GM21526 (cell line): Measurements from ENCODE around the gene DTNA.
"Not testable (repeated sequence)": the region's sequence is repeated elsewhere in the genome, so short reads cannot be mapped to it uniquely, and the experiment has no call there.

Experiments used
- ATAC-seq: cut with Tn5 transposase; IDR thresholded peaks from one replicate; pipeline ENCODE4 v1.9.1; 2021; ENCODE audit warnings: moderate library complexity; ENCODE audit not compliant: unreplicated experiment, low FRiP score

The DTNA gene

DNA sequence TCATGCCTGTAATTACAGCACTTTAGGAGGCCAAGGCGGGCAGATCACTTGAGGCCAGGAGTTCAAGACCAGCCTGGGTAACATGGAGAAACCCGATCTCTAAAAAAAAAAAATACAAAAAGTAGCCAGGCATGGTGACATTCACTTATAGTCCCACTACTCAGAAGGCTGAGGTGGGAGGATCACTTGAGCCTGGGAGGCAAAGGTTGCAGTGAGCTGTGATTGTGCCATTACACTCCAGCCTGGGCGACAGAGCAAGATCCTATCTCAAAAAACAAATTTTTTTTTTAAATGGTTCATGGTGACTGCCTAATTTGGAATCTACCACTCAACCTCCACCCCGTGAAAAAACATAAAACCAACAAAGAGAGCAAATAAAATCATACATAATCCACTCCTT, 212.5 kb downstream of the DTNA start:
- not testable (repeated sequence) for ATAC-seq

DNA sequence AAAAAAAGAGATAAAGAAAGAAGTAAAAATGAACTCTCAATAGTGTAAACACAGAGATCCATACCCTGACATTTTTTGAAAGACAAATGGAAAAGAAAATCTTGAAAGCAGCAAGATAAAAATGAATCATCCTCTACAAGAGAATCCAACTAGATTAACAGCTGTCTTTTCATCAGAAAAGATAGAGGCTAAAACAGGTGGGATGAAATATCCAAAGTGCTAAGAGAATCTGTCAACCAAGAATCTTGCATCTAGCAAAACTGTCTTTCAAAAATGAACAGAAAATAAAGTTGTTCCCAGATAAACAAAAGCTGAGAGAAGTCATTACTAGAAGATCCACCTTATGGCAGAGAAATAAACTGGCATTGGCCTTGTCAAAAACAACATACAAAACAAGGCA, 213.8 kb downstream of the DTNA start:
- no peak for ATAC-seq

DNA sequence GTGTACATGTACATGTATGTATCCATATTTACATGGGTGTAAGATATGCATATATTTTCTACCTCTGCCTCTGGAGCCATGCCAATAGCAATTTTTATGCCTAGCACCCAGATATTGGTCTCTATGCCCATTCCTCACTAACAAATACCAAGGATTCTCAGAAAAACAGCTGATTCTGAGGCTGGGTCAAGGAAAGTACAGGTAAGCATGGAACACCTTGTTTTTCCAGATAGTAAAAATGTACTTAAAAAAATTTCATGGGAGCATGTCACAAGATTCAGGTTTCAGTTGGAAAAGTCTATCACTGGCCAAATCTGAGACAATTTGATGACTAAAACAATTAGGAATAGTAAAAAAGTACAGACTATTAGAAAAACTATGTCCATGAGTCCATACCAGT, 216.6 kb downstream of the DTNA start:
- ATAC-seq = no peak

DNA sequence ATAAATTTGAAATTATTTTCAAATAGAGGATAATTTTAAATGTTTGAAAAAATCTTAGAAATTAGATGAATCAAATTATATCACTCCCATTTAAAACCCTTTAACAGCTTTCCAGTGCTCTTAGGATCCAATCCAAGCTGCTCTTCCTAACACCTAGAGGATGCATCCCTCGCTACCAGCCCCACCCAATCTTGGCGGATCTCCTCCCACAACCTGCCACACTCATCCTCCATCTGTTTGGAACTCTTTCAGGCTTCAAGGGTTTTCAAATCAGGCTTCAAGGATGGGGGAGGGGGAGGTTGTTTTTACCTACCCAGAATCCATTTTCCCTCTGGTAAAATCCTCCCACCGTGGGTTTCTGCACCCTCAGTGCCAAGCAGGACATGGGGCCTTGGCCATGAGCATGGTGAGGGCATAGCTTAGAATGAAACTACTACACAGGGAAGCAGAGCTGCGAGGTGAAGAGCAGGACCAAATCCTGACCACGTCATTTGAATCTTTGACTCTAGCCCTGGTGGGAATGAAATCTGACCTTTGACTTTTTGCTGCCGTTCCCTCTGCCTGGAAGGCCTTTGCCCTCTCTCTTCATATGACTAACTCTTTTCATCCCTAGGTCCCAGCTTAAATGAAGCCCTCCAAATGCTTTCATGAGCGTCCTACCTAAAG, 218.1 kb downstream of the DTNA start:
- ATAC-seq = no peak

DNA sequence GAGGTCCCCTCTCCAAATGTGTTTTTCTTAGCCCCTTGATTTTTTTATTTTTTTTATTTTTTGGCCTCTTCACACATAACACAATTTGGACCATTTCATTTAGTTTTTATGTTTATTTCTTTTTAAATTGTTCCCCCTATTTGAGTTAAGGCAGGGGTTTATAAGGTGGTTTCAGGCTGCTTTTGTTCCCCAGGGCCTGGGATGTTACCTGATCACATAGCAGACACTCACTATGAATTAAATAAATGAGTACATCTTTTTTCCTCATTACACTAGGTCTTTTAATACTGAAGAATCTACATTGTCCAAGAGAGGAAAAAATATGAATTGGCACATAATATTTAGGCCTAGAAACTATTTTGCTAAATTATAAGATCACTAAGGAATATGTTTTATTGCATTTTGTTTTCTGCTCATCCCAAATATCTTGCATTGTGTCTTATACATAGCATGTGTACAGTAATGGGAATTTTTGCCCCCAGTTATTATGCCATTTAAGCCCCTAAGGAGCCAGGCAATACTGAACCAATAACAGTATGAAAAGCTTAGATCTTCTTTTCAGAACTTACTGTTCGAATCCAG, 218.7 kb downstream of the DTNA start:
- ATAC-seq = no peak

DNA sequence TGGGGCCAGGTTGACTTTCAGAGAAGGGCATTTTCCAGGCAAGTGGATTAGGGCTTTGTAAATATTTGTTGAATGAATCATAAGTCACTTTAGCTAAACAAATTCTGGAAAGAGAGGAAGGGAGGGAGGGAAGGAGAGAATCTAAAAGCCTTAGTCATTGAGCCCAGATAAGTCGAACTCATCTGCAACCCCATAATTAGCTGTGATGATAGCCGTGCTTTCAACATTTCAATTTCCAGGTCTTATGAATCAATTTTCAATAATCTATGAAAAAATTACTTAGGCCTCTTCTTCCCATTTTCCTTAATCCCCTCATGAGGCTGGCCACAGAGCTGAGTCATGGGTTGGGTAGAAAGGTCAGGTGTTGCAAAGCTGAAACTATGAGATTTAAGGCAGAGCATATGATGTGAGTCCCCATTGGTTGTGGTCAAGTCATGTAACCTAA, 219.3 kb downstream of the DTNA start:
- ATAC-seq = no peak

DNA sequence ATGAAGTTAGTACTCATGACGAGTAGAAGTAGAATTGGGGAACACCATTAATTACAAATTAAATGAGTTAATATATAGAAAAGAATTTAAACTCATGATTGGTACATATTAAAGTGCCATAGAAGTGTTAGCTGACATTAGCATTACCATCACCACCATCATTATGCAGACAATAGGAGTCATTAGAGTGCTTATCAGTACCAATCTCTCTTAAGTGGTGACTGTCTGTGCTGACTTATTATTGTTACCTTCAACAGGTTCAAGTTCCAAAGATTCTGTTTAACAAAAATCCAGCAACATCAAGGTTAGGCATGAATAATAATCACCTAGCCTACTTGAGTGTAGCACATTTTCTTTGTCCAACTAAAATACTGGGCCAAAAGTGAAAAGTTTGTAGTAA, 222.3 kb downstream of the DTNA start:
- ATAC-seq = no peak

DNA sequence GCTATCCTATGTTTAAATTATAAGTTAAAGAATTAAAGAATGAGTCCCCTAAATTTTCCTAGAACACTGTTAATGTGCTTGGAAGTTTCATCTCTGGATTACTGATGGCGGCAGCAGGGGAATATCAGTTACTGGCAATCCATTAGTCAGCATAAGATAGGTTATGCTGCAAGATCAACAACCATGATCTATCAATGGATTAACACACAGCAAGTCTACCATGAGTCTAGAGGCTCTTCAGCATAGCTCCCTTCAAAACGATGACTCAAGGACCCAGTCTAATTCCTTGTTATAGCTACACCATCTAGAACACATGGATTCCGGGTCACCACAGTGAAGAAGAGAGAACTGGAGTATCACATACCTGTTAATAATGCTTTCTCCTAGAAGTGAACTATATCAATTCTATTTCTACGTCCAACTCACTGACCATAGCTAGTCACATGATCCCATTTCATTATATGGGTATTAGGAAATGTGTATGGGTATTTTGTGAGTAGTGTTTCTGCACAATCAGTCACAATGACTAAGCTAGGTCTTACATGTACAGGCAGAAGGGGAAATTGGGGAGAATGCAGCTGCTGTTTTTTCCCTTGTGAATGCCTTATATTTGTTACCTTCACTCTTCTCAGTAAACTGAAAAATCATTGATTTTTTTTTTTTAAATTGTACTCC, 222.8 kb downstream of the DTNA start:
- ATAC-seq = no peak

DNA sequence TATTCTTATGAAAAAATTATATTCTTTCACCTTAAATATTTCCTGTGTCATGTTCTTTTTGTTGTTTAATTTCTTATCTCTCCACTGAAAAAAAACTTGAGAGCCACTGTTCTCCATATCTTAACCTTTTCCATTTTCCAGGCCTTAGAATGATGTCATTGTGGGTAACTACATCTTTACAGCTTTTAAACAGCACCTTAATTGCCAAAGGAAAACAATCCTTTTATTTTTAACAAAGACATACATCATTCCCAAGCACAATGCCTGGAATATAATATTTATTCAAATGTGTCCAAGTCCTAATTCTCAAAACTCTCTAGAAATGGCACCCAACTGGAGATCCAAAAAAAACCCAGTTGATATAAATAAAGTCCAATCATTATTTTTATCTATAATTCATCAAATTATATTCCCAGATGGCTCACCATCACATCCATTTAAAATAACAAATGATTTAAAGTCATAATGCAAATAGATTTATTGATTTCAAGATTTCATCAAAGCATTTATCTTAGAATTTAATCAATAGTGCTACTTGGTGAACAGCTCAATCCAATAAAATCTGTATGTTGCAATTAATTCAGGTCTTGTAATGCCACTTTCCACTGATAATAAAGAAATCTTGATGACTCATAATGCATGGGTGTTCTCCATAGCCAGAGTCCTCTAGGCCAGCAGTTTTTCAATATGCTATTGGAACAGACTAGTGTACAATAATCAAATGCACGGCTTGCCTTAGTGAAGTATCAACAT, 224.0 kb downstream of the DTNA start:
- ATAC-seq = no peak

DNA sequence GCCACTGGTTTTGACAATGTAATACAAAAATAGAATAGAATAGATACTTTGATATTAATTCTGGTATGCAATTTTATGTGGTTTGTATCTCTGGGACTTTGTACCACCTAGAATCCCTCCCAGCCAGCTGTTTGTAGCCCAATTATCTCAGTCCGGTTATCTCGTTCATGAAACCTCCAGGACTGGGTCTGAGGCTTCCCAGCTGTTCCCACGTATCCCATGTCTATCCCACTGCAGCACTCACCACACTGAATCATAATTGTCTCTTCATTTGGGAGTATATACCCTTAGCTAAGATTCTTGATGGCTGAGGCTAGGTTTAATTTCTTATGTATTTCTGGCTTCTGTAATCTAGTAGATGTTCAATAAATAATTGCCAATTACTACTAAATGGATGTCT, 226.7 kb downstream of the DTNA start:
- no peak for ATAC-seq

DNA sequence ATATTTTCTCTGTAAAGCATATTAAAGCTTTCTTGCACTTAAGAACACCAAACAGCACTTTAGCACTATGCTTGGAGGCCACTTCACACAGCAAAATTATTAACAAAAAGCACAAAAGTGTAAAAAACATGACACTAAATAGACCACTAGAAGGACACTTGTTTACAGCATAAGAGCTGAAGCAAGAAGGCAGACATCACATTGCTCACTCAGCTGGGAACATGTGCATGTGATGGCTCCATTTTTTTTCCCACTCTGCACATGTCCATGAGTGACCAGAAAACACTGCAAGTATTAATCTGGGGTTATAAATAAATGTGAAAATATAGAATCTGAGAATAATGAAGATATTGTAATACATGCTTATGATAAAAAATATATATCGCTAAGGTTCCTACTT, 228.0 kb downstream of the DTNA start:
- no peak for ATAC-seq
